IMR-90 (cell line): Measurements from ENCODE around the gene KCTD5. TPM values are rescaled to one million over a fixed set of nuclear protein-coding genes. Genes with fewer than 3 reads are reported as not detected.

Experiments used
- ATAC-seq: fragments of 200-7000 bp; cut with Tn5 transposase; 2 replicates; pipeline ENCODE4 v1.9.1; 2020; ENCODE audit warnings: low read depth, mild to moderate bottlenecking, moderate library complexity
- BruUV-seq: library from RNA; stranded (reverse); fragments of 400-500 nt; replicated peaks from 2 replicates; lab custom pipeline; 2021; lab: Mats Ljungman, UMichigan
- CTCF ChIA-PET: fragments of 300-600 bp; formaldehyde crosslinking; extraction: SDS; loops from one replicate; lab custom pipeline; 2021; ENCODE audit warnings: antibody characterized with exemption; lab: Yijun Ruan, JAX
- POLR2A ChIA-PET: fragments of 300-600 bp; sonication (Branson Sonifier 250); formaldehyde crosslinking; loops from one replicate; lab custom pipeline; 2022; ENCODE audit warnings: antibody characterized with exemption; ENCODE audit not compliant: unreplicated experiment; lab: Charles Lee
- DNase-seq: peaks from one replicate; pipeline ENCODE4 v3.0.0; 2013
- H2AFZ ChIP-seq: replicated peaks from 2 replicates; pipeline ENCODE3; 2013; ENCODE audit warnings: low read length, mild to moderate bottlenecking; ENCODE audit not compliant: poor library complexity
- H2AK5ac ChIP-seq: 2 replicates; pipeline ENCODE4 v1.6.1; 2013; ENCODE audit warnings: low read depth, low read length, inconsistent platforms
- H2AK9ac ChIP-seq: replicated peaks from 2 replicates; pipeline ENCODE3; 2013; ENCODE audit warnings: mild to moderate bottlenecking, low read depth, low read length, moderate library complexity; ENCODE audit not compliant: poor library complexity
- H2BK120ac ChIP-seq: 2 replicates; pipeline ENCODE4 v1.6.1; 2013; ENCODE audit warnings: low read depth, low read length, inconsistent platforms
- H2BK15ac ChIP-seq: 3 replicates; pipeline ENCODE4 v1.6.1; 2013; ENCODE audit warnings: low read depth, low read length, inconsistent platforms
- H2BK20ac ChIP-seq: 2 replicates; pipeline ENCODE4 v1.6.1; 2013; ENCODE audit warnings: low read depth, mild to moderate bottlenecking, inconsistent platforms, low read length, moderate library complexity
- H2BK5ac ChIP-seq: 2 replicates; pipeline ENCODE4 v1.6.1; 2013; ENCODE audit warnings: mild to moderate bottlenecking, low read depth, low read length, inconsistent platforms; ENCODE audit not compliant: poor library complexity, severe bottlenecking
- H3K14ac ChIP-seq: replicated peaks from 2 replicates; pipeline ENCODE4 v1.6.1; 2013; ENCODE audit warnings: low read depth, low read length, inconsistent platforms
- H3K18ac ChIP-seq: 2 replicates; pipeline ENCODE4 v1.6.1; 2013; ENCODE audit warnings: low read depth, low read length, control low read depth
- H3K23ac ChIP-seq: 2 replicates; pipeline ENCODE4 v1.6.1; 2013; ENCODE audit warnings: low read depth, low read length, inconsistent platforms
- H3K27ac ChIP-seq: 2 replicates; pipeline ENCODE4 v1.5.1; 2013; ENCODE audit warnings: mild to moderate bottlenecking, control low read depth, low read length; ENCODE audit not compliant: insufficient read depth
- H3K27me3 ChIP-seq: 2 replicates; pipeline ENCODE4 v1.6.1; 2013; ENCODE audit warnings: low read length; ENCODE audit not compliant: control insufficient read depth, insufficient read depth
- H3K36me3 ChIP-seq: 2 replicates; pipeline ENCODE4 v1.6.1; 2013; ENCODE audit warnings: low read length, mixed read lengths; ENCODE audit not compliant: control insufficient read depth, insufficient read depth
- H3K4ac ChIP-seq: 2 replicates; pipeline ENCODE4 v1.6.1; 2013; ENCODE audit warnings: low read depth, low read length, inconsistent platforms
- H3K4me1 ChIP-seq: 2 replicates; pipeline ENCODE4 v1.6.1; 2013; ENCODE audit warnings: low read length, mixed read lengths; ENCODE audit not compliant: control insufficient read depth, insufficient read depth
- H3K4me2 ChIP-seq: 2 replicates; pipeline ENCODE4 v1.6.1; 2013; ENCODE audit warnings: low read depth, mild to moderate bottlenecking, control low read depth, low read length, moderate library complexity
- H3K4me3 ChIP-seq: 2 replicates; pipeline ENCODE4 v1.5.1; 2013; ENCODE audit warnings: low read depth, mild to moderate bottlenecking, control low read depth, low read length, moderate library complexity; ENCODE audit not compliant: insufficient read depth
- H3K56ac ChIP-seq: 2 replicates; pipeline ENCODE4 v1.6.1; 2013; ENCODE audit warnings: low read length, inconsistent platforms; ENCODE audit not compliant: insufficient read depth; ENCODE audit errors: extremely low read depth
- H3K79me1 ChIP-seq, 2 experiments: 2 replicates each; pipeline ENCODE4 v1.6.1; 2013; ENCODE audit warnings: low read length in 2 of 2, inconsistent platforms in 1 of 2, low read depth in 1 of 2
- H3K9ac ChIP-seq: 2 replicates; pipeline ENCODE4 v1.6.1; 2013; ENCODE audit warnings: low read depth, low read length, control low read depth
- H3K9me1 ChIP-seq: 2 replicates; pipeline ENCODE4 v1.6.1; 2013; ENCODE audit warnings: low read length, inconsistent platforms; ENCODE audit not compliant: insufficient read depth
- H3K9me3 ChIP-seq: 2 replicates; pipeline ENCODE4 v1.6.1; 2013; ENCODE audit warnings: low read length; ENCODE audit not compliant: control insufficient read depth, insufficient read depth
- H4K20me1 ChIP-seq: 2 replicates; pipeline ENCODE4 v1.6.1; 2013; ENCODE audit warnings: low read length, inconsistent platforms; ENCODE audit not compliant: insufficient read depth
- H4K5ac ChIP-seq: 2 replicates; pipeline ENCODE4 v1.6.1; 2013; ENCODE audit warnings: mild to moderate bottlenecking, low read depth, low read length, control low read depth
- H4K8ac ChIP-seq, 2 experiments: 2 replicates each; pipeline ENCODE4 v1.6.1; 2013; ENCODE audit warnings: low read depth in 2 of 2, low read length in 2 of 2, control low read depth in 1 of 2, inconsistent platforms in 1 of 2
- H4K91ac ChIP-seq: 2 replicates; pipeline ENCODE4 v1.6.1; 2013; ENCODE audit warnings: low read depth, low read length, inconsistent platforms; ENCODE audit not compliant: insufficient read depth
- BHLHE40 ChIP-seq: fragments of 150-350 bp; IDR thresholded peaks from 2 replicates; pipeline ENCODE4 v1.6.1; 2016; ENCODE audit warnings: mild to moderate bottlenecking, low read depth, low read length
- MAFK ChIP-seq: IDR thresholded peaks from 2 replicates; pipeline ENCODE4 v1.6.1; 2012; ENCODE audit warnings: low read depth, low read length, improper control_type of control experiment
- MAZ ChIP-seq: IDR thresholded peaks from 2 replicates; pipeline ENCODE4 v1.6.1; 2012; ENCODE audit warnings: low read depth, mild to moderate bottlenecking, low read length, improper control_type of control experiment, moderate library complexity, borderline replicate concordance
- MXI1 ChIP-seq: IDR thresholded peaks from 2 replicates; pipeline ENCODE4 v1.6.1; 2012; ENCODE audit warnings: low read depth, mild to moderate bottlenecking, low read length, moderate library complexity, borderline replicate concordance
- NFE2L2 ChIP-seq: fragments of 150-350 bp; IDR thresholded peaks from 2 replicates; pipeline ENCODE4 v1.6.1; 2016; ENCODE audit warnings: low read depth, mild to moderate bottlenecking, low read length
- RAD21 ChIP-seq: IDR thresholded peaks from 2 replicates; pipeline ENCODE4 v1.6.1; 2012; ENCODE audit warnings: low read length, improper control_type of control experiment
- RCOR1 ChIP-seq: IDR thresholded peaks from 2 replicates; pipeline ENCODE4 v1.6.1; 2012; ENCODE audit warnings: mild to moderate bottlenecking, low read length, improper control_type of control experiment; ENCODE audit not compliant: insufficient replicate concordance
- RFX5 ChIP-seq: IDR thresholded peaks from 2 replicates; pipeline ENCODE4 v1.8.0; 2012; ENCODE audit warnings: low read depth, mild to moderate bottlenecking, low read length, moderate library complexity
- WGBS, 2 experiments: methylation state at CpG; one replicate each; pipeline versions ENCODE4 v1.1.5 to v1.1.7; 2013; ENCODE audit warnings: missing lambda C conversion rate in 2 of 2; ENCODE audit not compliant: insufficient read length in 1 of 2; ENCODE audit errors: extremely low coverage in 2 of 2; 5-methylcytosine and 5-hydroxymethylcytosine counted together
- dilution Hi-C: fragments of 300-500 bp; cut with HindIII; formaldehyde crosslinking; loops from one replicate; pipeline ENCODE4 v1.14.3; 2018; ENCODE audit warnings: low sequenced_read_pairs; ENCODE audit not compliant: unreplicated experiment
- in situ Hi-C: fragments of 300-500 bp; cut with MboI; formaldehyde crosslinking; loops from 3 replicates; pipeline ENCODE4 v1.14.3; 2019; ENCODE audit warnings: low sequenced_read_pairs, inconsistent platforms, mixed read lengths
- intact Hi-C: fragments of 100-400 bp; cut with micrococcal nuclease; formaldehyde crosslinking; loops from 2 replicates; pipeline ENCODE4 v1.10.0; 2022
- polyA plus RNA-seq, 3 experiments: library from polyadenylated mRNA; depleted of rRNA; stranded (reverse); fragments of >200 nt; gene quantifications; 2 replicates each; pipeline ENCODE4 v1.2.3, GENCODE V29; 2012; ENCODE audit warnings: low replicate concordance in 1 of 3
- total RNA-seq: library from RNA; depleted of rRNA; stranded (reverse); fragments of >200 nt; gene quantifications from 2 replicates; pipeline ENCODE4 v1.2.3, GENCODE V29; 2012
- TF ChIP-seq, protein P1 (sequence below): fragments of 150-350 bp; IDR thresholded peaks from 2 replicates; pipeline ENCODE4 v1.6.1; 2017; ENCODE audit warnings: mild to moderate bottlenecking, antibody characterized with exemption, low read length, low read depth

KCTD5 gene
- total and polyA plus RNA-seq, 2 of the 4 experiments (the other 2 are of a cell fraction) = 17.2 to 56.2 TPM

DNA sequence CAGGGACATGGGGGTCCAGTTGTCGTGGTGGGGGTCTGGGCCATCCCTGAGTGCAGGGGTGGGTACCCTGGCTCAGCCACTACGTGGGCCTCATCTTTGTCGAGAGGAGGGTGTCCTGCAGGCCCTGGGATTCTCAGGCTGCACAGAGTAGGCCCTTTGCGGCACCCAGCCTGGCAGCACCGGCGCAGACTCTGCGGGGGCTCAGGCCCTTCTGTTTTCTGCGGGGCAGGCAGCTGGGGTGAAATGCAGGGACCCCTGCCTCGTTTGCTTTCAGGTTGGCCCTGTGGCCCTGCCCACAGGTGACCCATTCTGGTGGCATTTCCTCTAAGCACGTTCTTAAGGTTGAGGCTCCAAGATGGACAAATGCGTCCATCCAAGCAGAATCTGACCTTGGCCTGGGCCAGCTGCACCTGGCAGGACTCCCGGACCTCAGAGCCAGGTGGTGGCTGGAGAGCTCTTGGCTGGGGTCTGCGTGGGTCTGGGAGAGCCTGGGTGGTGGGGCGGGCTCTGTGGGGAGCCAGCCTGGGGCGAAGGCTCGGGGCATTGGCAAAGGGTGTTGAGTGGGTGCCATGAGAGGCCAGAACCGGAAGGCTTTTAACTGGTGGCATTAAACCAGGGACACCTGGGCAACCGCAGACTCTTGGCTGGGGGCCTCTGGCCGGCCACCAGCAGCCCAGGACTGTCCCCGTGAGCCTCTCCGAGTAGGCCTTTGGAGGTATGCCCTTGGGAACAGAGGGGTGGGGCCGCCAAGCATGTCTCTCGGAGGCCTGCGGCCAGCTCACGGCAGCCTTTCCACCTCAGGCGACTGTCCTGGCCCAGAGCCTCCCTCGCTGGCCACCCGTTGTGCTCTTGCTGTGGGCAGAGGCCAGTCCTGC is 20.8 kb downstream of the KCTD5 start (continued):
- no peak for TF ChIP-seq MXI1

DNA sequence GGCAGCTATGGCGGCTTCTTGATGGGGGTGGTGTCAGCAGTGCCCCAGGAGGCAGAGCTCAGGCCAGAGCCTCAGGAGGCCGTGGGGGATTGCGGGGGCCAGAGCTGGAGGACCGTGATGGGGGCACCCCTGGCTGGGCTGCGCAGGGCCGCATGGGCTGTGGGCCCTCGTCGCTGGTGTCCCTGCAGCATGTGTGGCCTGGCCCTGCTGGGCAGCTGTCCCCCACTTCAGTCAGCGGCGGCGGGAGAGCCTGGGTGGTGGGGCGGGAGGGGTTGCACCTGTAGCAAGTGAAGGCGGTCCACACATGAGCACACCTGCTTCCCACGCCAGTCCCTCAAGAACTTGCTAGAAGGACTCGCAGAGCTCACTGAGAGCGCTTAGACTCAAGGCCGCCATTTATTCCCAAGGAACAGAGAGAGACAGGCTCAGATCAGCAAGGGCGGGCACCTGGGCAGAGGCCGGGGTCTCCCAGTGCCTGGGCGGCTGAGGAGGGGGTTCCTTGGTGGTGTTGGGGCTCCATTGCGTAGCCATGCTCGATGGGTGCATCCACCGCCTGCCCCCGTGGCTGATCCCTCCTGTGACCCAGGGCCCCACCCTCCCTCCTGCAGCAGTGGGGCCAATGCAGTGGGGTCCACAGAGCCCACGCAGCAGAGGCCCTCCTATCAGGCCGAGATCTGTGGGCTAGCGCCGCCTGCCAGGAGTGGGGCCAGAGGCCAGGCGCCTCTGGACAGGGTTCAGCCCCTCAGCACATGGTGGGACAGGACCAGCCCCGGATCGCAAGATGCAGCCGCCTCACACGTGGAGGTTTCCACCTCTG is 22.1 kb downstream of the KCTD5 start:
- 95% methylated on average over 19 of the region's 33 CpGs; no CpG with 5 or more reads in 1 of the 2 experiments for WGBS, 2 experiments
- Histone ChIP-seq H3K9me1 (no peaks in the 10 kb centered on the region; the same call in 1 of the 2 replicates), H2AK9ac (peak overlapping the region; percentile 55), H3K27ac (no peak overlapping the region), H4K20me1 (no peaks in the 10 kb centered on the region; the same call in none of the 2 replicates), H3K36me3 (peaks cover 61% of the 10 kb centered on the region), H3K4me2 (no peak overlapping the region), H2BK20ac (no peak overlapping the region), H3K23ac (no peak overlapping the region), H2AK5ac (no peak overlapping the region), H2AFZ (no peak overlapping the region), H2BK120ac (no peak overlapping the region), H3K14ac (no peak overlapping the region), H3K56ac (no peak overlapping the region), H3K18ac (no peak overlapping the region), H3K9ac (no peak overlapping the region), H3K4me3 (no peak overlapping the region), H2BK5ac (no peak overlapping the region), H4K8ac (no peak overlapping the region), H3K27me3 (no peaks in the 10 kb centered on the region), H4K91ac (no peak overlapping the region), H3K4ac (no peak overlapping the region), H3K4me1 (no peaks in the 10 kb centered on the region), H2BK15ac (no peak overlapping the region), H4K5ac (no peak overlapping the region), H3K79me1 (peaks cover 0 to 8% of the 10 kb centered on the region in 2 experiments; a peak in 2 of 4 replicates), H3K9me3 (no peaks in the 10 kb centered on the region)
- DNase-seq (no peak), ATAC-seq (no peak)
- in situ Hi-C loops = no loop called here
- CTCF ChIA-PET = no interaction called here
- TF ChIP-seq MAFK = no peak
- no peak for TF ChIP-seq RCOR1
- no peak for TF ChIP-seq BHLHE40
- TF ChIP-seq MAZ = no peak
- TF ChIP-seq, protein P1, sequence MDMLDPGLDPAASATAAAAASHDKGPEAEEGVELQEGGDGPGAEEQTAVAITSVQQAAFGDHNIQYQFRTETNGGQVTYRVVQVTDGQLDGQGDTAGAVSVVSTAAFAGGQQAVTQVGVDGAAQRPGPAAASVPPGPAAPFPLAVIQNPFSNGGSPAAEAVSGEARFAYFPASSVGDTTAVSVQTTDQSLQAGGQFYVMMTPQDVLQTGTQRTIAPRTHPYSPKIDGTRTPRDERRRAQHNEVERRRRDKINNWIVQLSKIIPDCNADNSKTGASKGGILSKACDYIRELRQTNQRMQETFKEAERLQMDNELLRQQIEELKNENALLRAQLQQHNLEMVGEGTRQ = no peak
- no peak for TF ChIP-seq RAD21
- TF ChIP-seq RFX5 = no peak
- no peak for TF ChIP-seq NFE2L2
- POLR2A ChIA-PET = no interaction called here
- intact Hi-C loops = no loop called here
- BruUV-seq = no TSS peak
- dilution Hi-C loops = no loop called here
